Breast epithelium (tissue), 3 donors: ENCODE results near the gene KDM4C.

Experiments used
- POLR2AphosphoS5 ChIP-seq, 3 donors: sonication (generic); formaldehyde crosslinking; IDR thresholded peaks; one replicate each; pipeline ENCODE4 v1.6.1; 2017; ENCODE audit warnings: antibody characterized with exemption in 3 of 3
- TF ChIP-seq, protein P1 (sequence below), 3 donors: fragments of 450-650 bp; IDR thresholded peaks; one replicate each; pipeline ENCODE4 v1.5.1; 2016 to 2017; ENCODE audit warnings: antibody characterized with exemption in 3 of 3, mild to moderate bottlenecking in 3 of 3, moderate library complexity in 3 of 3

DNA sequence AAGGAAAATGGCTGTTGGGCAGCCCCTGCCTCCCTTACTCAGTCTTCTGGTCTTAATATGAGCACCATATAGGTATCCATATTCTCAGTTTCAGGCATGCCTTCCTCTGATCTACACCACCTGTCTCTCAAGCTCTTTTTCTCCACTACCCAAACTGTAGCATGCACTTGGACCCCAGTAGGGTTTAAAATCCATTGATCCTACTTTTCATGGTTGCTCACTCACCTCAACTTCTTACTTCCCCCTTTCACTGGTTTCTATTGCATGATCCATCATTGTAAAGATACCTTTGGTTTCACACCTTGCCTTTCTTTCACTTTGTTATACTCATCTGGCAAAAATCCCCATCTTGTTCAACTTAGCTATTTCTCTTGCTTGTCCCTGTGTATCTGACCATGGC lies 159.4 kb downstream of the KDM4C start:
- TF ChIP-seq, protein P1, sequence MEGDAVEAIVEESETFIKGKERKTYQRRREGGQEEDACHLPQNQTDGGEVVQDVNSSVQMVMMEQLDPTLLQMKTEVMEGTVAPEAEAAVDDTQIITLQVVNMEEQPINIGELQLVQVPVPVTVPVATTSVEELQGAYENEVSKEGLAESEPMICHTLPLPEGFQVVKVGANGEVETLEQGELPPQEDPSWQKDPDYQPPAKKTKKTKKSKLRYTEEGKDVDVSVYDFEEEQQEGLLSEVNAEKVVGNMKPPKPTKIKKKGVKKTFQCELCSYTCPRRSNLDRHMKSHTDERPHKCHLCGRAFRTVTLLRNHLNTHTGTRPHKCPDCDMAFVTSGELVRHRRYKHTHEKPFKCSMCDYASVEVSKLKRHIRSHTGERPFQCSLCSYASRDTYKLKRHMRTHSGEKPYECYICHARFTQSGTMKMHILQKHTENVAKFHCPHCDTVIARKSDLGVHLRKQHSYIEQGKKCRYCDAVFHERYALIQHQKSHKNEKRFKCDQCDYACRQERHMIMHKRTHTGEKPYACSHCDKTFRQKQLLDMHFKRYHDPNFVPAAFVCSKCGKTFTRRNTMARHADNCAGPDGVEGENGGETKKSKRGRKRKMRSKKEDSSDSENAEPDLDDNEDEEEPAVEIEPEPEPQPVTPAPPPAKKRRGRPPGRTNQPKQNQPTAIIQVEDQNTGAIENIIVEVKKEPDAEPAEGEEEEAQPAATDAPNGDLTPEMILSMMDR (IDR thresholded peaks at IDR 0.05) = no peak
- no peak for TF ChIP-seq POLR2AphosphoS5 (IDR thresholded peaks at IDR 0.05)
